Measurements from ENCODE around the gene BATF3.

BATF3 gene

DNA sequence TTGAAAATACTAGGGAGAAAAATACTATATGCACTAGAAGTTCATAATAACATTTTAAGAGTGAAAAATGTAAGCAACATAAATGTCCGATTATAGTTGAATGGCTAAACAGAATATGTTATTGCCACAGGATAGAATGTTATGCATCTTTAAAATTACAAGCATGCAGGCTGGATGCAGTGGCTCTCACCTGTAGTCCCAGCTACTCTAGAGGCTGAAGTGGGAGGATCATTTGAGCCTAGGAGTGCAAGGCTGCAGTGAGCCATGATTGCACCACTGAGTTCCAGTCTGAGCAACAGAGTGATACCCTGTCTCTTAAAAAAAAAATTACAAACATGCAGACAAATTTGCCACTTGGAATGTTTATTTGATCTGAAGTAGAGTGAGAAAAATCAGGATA lies 3.0 kb upstream of the BATF3 start:
- DNase-seq, result no peak

DNA sequence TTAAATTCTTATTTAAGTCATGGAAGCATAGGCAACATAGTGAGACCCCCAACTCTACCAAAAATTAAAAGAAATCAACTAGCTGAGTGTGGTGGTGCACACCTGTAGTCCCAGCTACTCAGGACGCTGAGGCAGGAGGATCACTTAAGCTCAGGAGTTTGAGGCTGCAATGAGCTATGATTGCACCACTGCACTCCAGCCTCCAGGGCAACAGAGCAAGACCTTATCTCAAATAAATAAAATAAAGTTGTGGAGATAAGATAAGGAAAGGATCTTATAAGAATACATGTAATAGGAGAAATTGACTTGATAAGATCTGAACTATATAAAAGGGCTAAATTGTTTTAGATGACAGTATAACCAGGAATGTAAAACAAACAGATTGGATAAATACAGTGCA lies 2.3 kb upstream of the BATF3 start:
- DNase-seq, result no peak

DNA sequence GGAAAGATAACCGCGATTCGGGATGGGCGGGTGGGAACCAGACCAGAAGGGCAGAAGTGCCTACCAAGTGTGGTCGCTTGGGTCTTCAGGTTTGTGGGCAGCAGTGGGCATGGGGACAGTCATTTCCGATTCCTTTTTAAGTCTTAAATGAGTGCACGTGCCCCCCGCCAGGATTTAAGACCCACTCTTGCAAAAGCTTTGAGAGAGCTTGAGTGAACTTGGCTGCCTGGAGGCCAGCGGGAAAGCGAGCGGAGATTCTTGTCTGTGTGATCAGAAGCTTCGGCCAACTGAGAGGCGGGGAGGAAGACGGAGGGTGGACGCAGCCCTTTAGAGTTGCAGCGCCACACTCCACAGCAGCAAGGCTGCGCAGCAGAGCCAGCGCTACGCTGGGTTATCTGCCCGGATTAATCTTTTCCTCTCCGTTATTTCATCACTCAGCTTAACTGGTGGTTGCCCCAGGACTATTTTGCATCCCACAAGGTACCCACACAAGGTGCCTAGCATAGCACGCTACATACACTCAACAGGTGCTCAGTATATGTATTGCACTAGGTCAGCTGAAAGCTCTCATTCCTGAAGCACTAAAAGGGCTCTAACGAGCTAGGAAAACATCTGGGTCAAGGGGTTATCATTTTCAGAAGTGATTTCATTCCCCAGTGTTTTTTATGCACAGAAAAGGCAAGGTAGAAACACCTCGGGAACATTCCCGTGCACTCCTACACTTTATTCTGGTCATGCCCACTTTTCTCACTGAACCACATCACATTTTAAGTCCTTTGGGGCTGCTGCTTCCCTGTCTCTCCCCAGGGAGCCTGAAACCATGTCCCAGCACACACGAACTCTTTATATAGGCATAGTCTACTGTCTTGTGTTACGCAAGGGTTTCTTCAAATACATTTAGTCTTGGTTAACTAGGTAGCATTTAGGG lies 1.5 kb upstream of the BATF3 start:
- DNase-seq, result peak; percentile 63

DNA sequence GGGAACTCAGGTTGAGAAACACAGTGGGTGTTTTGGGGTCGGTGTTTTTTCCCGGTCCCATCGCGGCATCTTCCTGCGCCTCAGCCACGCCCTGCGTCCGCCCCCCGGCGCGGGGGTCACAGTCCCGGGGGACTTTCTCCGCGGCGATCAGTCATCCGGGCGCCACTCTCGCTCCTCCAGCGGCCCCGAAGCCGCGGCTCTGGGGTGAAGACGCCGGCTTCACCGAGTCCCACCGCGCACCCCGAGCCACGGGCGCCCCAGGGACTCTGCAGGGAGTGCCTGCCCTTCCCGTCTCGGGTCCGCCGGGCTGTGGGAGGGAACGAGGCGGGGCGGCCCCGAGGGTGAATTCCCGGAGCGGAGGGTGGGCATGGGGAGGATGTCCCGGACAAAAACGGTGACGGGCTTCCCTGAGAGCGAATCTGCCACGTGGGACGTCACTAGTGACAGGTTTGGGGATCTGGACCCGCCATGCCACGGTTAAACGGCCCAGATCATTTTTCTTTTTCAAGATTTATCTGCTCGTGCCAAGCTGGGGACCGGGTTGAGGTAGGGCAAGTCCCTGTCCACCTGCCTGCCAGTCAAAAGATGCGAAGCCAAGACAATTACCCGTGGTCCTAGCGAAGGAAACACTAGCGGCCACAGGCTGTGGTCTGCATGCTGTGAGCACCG lies 717 bp upstream of the BATF3 start:
- DNase-seq, result peak; percentile 24

DNA sequence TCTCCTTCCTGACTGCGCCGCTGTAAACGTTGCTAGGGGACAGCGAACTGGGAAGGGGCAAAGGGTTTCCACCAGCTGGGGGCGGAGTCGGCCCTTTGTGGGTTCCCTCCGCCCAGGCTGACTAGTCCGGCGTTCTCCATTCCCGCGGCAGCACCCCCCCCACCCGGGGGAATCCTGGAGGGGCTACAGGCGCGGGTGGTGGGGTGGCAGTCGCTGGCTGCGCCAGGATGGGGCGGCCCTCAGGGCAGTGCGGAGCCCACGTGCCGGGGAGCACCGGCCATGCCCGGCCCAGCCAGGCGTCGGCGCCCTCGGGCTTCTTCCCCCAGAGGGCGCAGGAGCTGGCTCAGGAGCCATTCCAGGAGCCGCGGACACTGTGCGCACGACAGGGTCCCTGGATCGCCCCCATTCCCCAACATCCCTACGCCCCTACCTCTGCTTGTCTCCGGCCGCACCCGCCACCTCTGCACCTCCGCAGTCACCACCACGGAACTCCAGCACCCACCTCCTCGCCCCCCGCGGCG lies 476 bp downstream of the BATF3 start:
- peak; percentile 62 for DNase-seq

DNA sequence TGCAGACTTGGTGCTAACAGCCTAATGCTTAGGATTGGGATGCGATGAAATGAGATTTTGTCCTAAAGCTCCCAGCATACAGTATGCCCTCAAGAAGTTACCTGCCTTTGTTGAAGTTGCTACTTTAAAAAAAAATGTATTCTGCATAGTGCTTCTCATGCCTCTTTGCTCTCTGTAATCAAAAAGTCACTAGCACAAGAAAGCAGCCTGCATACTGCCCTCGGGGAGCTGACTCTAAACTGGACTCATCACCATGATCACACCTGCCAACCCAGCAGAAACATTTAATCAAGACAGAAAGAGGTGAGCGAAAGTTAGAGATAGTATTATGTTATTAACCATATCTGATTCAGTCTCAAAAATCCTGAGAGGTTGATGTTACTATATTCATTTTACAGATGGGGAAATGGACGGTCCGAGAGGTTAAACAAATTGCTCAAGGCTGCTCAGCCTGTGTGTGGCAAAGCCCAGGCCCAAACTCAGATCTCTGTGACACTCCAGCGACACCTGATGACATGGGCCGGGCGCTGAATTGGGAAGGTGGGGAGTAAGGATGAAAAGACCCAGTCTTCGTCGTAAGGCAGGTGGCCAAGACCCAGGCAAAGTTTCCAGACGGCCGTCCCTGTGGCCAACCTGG lies 1.1 kb downstream of the BATF3 start:
- DNase-seq, result no peak

DNA sequence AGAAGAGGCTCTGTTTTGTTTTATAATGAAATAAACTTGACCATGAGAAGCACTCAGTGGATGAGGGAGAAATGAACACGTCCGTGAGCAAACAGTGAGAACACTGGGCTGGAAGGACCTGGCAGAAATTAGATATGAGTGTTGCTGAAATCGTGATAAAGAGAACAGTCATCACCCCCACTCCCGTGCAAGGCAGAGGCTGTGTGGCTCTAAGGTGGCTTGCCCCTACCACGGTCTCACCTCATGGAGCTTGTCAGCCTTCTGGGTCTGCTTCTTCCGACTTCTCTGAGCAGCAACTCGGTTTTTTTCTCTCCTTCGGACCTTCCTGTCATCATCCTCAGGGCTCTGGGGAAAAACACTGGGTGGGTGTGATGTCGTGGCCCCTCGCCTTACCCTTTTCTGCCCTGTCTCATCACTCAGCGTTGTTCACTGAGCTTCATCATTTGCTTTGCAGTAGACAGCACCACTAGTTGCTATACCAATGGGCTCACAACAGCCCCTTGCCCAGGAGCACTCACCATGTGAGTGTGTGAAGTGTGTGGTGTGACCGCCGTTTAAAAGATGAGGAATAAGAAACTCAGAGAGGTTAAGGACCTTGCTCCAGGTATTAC lies 2.8 kb downstream of the BATF3 start:
- no peak for DNase-seq

DNA sequence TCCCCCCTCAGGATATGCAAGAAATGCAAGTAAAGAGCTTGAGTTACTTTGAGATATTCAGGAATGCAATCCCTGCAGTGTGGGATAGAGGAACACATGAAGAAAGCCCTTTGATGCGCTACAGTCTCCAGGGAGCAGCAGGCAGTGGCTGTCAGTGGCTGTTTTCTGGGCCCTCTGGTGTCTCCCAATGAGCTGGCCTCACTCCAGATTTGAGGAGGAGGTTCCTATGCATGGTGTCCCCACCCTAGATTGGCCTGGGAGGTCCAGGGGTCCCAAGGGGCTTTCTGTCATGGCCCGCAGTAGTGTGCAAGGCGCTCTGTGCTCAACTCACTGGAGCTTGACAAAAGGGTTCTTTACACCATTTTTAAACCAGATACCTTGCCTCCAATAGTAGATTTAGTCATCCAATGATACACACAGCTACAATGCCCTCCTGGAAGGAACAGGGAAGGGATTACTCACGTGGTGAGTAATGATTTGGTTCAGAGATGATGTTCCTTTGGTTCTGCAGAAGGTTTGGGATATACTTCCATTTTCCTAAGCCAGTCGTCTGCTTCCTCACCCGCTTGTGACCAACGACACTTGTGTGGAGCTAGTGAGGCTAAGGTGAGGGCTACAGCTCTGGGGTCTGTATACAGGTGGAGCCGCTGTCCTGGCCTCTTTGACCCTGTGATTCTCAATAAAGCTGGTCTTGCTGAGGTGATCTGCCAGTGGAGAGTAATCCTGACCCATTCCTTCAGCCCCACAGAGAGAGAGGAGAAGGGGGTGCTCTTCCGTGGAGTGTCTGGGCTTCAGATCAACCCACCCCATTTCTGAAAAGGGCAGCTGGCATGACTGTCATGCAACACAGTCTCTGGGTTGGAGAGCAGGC lies 6.6 kb downstream of the BATF3 start:
- no peak for DNase-seq

DNA sequence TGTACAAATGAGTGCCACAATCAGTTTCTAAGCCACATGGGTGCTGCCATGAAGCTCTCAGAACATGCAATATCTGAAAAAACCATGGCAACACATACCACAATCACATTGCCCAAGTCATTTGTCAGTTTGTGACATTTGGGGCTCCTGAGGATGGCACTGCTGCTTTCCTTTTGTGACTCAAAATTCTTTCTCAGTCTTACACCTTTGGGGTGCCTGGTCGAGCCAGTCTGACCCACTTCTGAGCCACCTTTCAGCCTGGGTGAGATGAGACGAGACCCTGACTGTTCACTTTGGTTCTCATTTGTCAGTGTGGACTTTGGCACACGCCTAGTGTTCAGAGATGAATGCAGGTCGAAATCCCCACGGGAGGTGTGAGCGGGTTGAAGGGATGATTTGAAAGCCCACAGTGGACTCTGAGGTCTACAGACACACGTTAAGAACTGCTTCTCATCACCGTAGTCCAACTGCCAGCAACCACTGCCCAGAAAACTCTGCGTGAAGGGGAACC lies 8.0 kb downstream of the BATF3 start:
- peak; percentile 18 for DNase-seq

DNA sequence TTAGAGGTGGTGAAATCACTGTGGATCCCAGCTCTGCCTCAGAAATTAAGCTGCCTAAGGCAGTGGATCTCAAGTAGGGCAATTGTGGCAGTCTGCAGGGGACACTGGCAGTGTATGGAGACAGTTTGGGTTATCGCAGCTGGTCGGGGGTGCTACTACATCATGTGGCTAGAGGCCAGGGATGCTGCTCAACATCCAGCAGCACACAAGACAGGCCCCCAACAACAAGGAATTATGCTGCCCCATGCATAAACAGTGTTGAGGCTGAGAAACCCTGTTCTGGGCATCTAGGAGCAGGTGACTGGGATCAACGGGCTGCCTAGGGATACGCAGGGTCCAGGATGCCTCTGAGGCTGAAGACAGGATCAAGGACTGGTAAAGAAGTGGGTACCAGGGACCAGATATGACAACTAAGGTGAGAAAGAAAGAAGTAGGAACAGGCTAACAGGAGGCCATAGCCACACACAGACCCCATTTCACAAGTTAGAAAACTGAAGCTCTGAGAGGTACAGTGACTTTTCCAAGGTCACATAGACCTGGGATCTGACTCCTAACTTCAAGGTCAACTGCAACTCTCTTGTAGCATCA lies 8.7 kb downstream of the BATF3 start:
- no peak for DNase-seq

DNA sequence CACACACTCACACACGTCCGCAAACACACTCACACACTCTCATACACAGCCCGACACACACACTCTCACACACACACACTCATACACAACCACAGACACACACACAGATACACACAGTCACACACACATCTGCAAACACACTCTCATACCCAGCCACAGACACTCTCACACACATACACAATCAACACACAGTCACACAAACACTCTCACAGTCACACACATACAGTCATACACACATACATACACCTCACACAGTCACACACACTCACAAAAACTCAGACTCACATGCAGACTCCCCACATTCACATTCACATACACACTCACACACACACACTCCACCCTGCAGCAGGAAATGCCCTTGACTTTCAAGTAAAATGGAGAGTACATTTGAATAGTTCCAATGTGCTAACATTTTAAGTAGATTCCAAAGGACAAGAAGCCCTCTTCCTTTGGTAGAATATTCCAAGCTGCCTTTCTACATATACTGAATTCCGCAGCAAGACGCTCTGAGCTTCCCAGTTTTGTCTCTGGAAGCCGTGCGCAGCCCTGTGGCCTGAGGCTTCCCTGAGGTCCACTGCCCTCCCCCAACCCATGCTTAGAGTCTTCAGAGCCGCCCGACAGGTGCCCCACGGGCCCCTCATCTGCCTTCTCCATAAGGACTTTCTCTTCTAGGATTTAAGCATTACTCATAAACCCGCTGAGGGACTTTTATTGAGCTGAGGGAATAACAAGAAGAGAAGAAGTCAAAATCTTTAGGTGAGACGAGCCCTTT lies 9.7 kb downstream of the BATF3 start:
- no peak for DNase-seq

DNA sequence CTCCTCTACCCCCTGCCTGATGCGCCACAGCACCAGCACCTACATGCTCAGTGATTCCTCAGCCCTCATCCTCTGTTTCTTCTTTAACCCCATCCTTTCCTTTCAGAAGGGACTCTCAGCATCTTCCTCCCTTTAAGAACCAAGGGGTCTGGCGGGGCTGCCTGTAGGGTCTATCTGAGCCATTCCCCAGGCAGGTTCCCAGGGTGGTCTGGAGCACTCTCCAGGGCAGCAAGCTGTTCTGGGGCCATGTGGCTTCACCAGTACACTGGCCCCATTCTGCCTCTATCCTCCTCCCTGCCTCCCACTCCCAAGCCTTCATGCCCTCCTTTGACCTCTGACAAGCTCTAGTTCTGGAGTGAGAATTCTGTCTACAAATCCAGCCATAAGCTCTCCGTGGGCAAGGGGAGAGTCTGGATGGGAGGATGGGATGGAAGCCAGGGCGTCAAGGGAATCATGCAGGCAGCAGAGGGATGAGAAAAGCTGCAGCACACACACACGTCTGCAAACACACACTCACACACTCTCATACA lies 10.4 kb downstream of the BATF3 start:
- no peak for DNase-seq

DNA sequence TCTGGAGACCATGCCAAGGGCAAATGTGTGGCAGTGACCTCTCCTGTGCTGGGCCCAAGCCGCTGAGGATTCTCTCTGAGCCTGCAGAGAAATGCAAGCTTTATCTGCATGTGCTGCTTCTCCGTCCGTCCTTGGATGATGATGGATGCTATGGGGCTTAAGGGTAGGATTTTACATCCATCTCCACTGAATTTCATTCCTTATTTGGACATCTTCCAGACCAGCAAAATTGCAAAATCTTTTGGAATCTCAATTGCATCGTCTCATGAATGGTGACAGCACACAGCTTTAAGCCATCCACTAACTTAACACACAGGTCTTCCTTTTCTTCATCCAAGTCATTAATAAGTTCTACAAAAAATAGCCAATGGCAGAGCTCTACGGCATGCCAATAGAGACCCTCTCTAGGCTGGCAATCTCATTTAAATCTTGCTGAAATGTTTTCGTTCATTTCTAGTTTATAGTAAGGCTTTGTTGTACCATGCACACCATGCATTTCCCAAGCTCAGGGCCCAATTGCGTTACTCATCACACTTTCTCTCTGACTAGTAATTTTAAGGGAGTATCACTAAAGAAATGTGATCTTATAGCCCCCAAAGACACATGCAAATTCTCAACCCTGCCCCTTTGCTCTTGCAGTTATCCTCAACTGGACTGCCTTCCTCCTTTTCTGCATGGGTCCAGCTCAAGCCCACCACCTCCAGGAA lies 11.1 kb downstream of the BATF3 start:
- no peak for DNase-seq

DNA sequence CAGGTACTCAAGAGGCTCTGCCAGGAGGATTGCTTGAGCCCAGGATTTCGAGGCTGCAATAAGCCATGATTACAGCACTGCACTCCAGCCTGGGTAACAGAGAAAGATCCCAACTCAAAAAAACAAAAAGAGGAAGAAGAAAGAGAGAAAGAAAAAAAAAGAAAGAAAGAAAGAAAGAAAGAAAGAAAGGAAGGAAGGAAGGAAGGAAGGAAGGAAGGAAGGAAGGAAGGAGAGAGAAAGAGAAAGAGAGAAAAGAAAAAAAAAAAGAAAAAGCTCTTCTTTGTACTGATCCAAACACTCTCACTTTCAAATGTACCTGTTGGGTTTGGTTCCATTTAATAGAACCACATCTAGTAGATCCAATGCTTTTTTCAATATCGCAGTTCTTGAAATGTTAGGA lies 11.8 kb downstream of the BATF3 start:
- DNase-seq, result no peak

DNA sequence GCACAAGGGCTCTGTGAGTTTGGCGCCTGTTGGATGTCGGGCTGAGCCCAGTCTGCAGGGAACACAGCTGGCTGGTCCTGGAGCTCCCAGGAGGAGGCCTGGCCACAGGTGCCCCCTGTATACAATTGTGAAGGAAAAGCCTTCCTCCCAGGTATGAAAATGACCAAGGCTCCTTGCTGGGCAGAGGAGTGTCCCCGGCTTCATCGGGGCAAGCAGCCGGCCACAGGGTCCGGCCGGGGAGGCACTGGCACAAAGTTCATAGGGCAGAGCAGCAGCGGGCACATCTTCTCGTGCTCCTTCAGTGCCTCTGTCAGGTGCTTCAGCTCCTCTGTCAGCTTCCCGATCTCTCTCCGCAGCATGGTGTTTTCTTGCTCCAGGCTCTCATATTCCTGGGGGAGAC lies 13.0 kb downstream of the BATF3 start:
- no peak for DNase-seq

DNA sequence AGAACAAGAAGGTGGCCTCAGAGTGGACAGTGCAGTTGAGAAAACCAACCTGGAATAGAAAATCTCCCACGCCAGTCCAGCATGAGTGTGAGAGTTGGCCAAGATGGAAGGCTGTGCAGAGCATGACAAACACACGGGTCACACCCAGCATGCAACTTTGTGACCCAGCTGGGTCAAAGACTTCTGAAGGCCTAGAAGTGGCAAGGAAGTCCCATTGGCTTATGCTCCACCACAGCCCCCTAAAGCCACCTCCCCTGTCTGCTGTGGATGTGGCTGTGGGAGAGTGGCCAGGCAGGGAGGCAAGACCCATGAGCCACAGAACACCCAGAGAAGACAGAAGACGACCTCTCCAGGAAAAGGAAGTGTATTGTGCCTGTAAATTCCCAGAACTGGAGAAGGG lies 13.6 kb downstream of the BATF3 start:
- DNase-seq, result no peak

DNA sequence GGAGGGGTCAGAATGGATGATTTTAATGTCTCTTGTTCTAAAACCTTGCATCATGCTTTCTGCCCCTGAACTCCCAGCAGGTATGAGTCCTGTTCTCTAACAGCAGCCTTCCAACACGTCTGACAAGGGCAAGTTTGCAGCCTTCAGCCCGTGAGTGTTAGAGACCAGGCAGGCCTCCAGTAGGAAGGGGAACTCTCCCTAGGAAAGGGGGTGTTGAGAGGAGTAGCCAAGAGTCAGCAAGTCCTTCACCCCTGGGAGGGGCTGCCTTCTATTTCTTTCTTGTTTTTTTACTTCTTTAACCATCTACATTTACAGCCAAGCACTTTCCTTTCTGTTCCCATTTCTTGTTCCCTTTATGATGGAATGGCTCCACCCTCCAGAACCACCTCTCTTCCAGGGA lies 14.2 kb downstream of the BATF3 start:
- no peak for DNase-seq

DNA sequence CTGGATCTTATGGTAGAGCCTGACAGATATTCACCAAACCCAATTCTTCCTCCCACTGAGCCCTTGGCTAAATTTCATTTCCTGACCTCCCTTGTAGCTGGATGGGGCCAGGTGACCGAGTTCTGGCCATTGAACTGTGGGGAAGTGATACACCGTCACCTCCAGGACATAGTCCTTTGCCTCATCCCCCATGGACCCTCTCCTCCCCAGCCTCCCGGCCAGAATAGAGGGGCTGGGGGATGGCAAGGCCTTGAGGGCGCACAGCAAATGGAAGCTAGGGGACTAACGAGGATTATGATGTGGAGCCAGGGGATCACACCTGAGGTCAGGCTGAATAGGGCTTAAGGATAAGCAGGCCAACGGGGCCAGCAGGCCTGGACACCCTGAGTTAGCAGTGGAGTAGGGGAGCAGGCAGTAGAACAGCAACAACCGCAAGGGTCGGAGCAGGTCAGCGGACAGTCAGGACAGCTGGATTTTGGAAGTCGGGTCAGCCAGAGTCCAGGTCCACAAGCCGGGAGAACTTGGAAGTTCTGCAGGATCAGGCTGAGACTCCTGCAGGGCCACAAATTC lies 15.0 kb downstream of the BATF3 start:
- no peak for DNase-seq

DNA sequence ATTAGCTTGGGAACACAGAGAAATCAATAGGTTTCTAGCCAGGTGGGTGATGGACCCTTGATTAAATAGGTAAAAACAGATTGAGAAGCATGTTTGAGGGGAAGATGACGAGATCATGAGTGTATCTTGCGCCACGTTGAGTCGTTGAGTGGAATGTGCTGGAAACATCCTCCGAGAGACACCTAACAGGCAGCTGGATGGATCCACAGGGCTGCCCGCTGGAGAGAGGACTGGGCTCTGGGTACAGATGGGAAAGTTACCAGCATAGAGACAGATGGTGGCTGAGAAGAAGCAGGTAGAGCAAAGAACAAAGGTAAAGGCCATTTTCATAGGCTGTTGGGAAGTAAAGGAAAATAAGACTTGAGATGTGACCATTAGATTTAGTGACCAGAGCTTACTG lies 15.6 kb downstream of the BATF3 start:
- no peak for DNase-seq

DNA sequence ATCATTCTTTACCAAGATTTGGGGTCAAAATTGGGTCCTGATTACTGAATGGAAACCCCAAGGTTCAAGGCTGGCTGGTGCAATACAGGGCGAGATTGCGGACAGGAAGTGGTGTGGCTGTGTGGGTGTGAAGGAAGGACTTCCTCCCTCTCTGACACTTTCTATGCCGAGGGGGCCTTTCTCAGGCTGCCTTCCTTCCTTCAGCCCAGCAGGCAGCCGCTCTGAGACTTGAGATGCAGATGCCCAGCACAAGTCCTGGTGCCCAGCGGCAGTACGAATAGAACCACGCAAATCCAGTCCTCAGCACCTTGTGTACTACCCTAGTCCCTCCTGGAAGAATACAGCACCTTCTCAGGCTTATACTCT lies 16.3 kb downstream of the BATF3 start:
- peak; percentile 60 for DNase-seq

Data from hematopoietic multipotent progenitor cell treated with erythropoietin and hydrocortisone succinate and interleukin-3 and kit ligand, for 6 days (in vitro differentiated cells).